H1 (cell line): ENCODE data around the gene SHMT2. TPM values are rescaled to one million over a fixed set of nuclear protein-coding genes. Genes with fewer than 3 reads are reported as not detected.

Source experiments
- CTCF ChIA-PET: fragments of 300-600 bp; sonication (Branson Sonifier 250); formaldehyde crosslinking; loops from one replicate; lab custom pipeline; 2021; ENCODE audit not compliant: partially characterized antibody; lab: Charles Lee
- POLR2A ChIA-PET: fragments of 300-600 bp; sonication (Branson Sonifier 250); formaldehyde crosslinking; loops from one replicate; lab custom pipeline; 2021; ENCODE audit warnings: inconsistent platforms; ENCODE audit not compliant: partially characterized antibody; lab: Charles Lee
- DNase-seq, 2 experiments: peaks; one replicate each; pipeline versions ENCODE4 v3.0.0 to v3.0.0-alpha.2; 2010 to 2022; ENCODE audit warnings: low spot score in 2 of 2, low read depth in 1 of 2, mixed read lengths in 1 of 2
- FAIRE-seq: peaks from 2 replicates; lab custom pipeline; 2011; peaks lifted over from hg19 to GRCh38; lab: Jason Lieb, UNC
- H2AFZ ChIP-seq: 2 replicates; pipeline ENCODE4 v1.8.1; 2012; ENCODE audit warnings: low read length, inconsistent platforms
- H2AK5ac ChIP-seq: 2 replicates; pipeline ENCODE4 v1.6.1; 2013; ENCODE audit warnings: low read depth, low read length
- H2BK120ac ChIP-seq: replicated peaks from 2 replicates; pipeline ENCODE3; 2013; ENCODE audit warnings: low read depth, low read length, inconsistent platforms
- H2BK12ac ChIP-seq: 2 replicates; pipeline ENCODE4 v1.6.1; 2013; ENCODE audit warnings: low read depth, low read length
- H2BK15ac ChIP-seq: 2 replicates; pipeline ENCODE4 v1.6.1; 2013; ENCODE audit warnings: low read length
- H2BK20ac ChIP-seq: 2 replicates; pipeline ENCODE4 v1.6.1; 2013; ENCODE audit warnings: low read length
- H2BK5ac ChIP-seq: 2 replicates; pipeline ENCODE4 v1.6.1; 2013; ENCODE audit warnings: low read depth, low read length
- H3K14ac ChIP-seq: 2 replicates; pipeline ENCODE4 v1.6.1; 2013; ENCODE audit warnings: inconsistent platforms; ENCODE audit not compliant: insufficient read length
- H3K18ac ChIP-seq: 2 replicates; pipeline ENCODE4 v1.6.1; 2013; ENCODE audit warnings: low read length; ENCODE audit errors: extremely low read depth
- H3K23ac ChIP-seq: 2 replicates; pipeline ENCODE4 v1.6.1; 2013; ENCODE audit warnings: inconsistent platforms; ENCODE audit not compliant: insufficient read length
- H3K23me2 ChIP-seq: 2 replicates; pipeline ENCODE4 v1.6.1; 2013; ENCODE audit warnings: low read depth, low read length
- H3K27ac ChIP-seq: 2 replicates; pipeline ENCODE4 v1.6.1; 2011; ENCODE audit warnings: low read depth, low read length, inconsistent platforms
- H3K27me3 ChIP-seq, 4 experiments: replicated peaks in 1 of 4; 1 replicate in 1 of 4; 2 replicates in 3 of 4; pipeline versions ENCODE4 v1.6.1 to v1.8.1; 2011 to 2013; ENCODE audit warnings: low read length in 3 of 4, mild to moderate bottlenecking in 3 of 4, inconsistent platforms in 2 of 4, mixed read lengths in 2 of 4, moderate library complexity in 1 of 4; ENCODE audit not compliant: control insufficient read depth in 3 of 4, insufficient read depth in 3 of 4; ENCODE audit errors: extremely low read depth in 1 of 4
- H3K36me3 ChIP-seq, 4 experiments: 2 replicates each; pipeline versions ENCODE4 v1.6.1 to v1.8.1; 2011 to 2013; ENCODE audit warnings: mild to moderate bottlenecking in 4 of 4, low read length in 3 of 4, moderate library complexity in 2 of 4, control low read depth in 1 of 4, inconsistent platforms in 1 of 4; ENCODE audit not compliant: insufficient read depth in 4 of 4, control insufficient read depth in 2 of 4
- H3K4ac ChIP-seq: replicated peaks from 2 replicates; pipeline ENCODE3; 2013; ENCODE audit warnings: low read length, low read depth, mixed read lengths, inconsistent platforms; ENCODE audit not compliant: insufficient read length
- H3K4me1 ChIP-seq, 4 experiments: replicated peaks in 1 of 4; 1 replicate in 1 of 4; 2 replicates in 3 of 4; pipeline versions ENCODE4 v1.6.1 to v1.8.1; 2011 to 2013; ENCODE audit warnings: low read length in 3 of 4, inconsistent platforms in 2 of 4, mixed read lengths in 1 of 4; ENCODE audit not compliant: insufficient read depth in 4 of 4, control insufficient read depth in 3 of 4
- H3K4me2 ChIP-seq, 2 experiments: 2 replicates each; pipeline versions ENCODE4 v1.6.1 to v1.8.1; 2011 to 2013; ENCODE audit warnings: low read depth in 2 of 2, low read length in 2 of 2, control low read depth in 1 of 2, inconsistent platforms in 1 of 2, mild to moderate bottlenecking in 1 of 2; ENCODE audit not compliant: insufficient read depth in 1 of 2
- H3K4me3 ChIP-seq, 4 experiments: fragments of 200-600, 300-600 bp in 1 of 4; sonication (generic), shearing (Covaris generic), sonication (Bioruptor Twin) in 1 of 4; 2 replicates each; pipeline versions ENCODE4 v1.5.1 to v1.8.1; 2011 to 2016; ENCODE audit warnings: low read length in 4 of 4, low read depth in 3 of 4, control low read depth in 2 of 4, inconsistent platforms in 2 of 4, mild to moderate bottlenecking in 2 of 4, mixed read lengths in 1 of 4, moderate library complexity in 1 of 4; ENCODE audit not compliant: insufficient read depth in 2 of 4; ENCODE audit errors: extremely low read depth in 1 of 4
- H3K56ac ChIP-seq: replicated peaks from 2 replicates; pipeline ENCODE3; 2013; ENCODE audit warnings: low read depth, mild to moderate bottlenecking, mixed read lengths, low read length, inconsistent platforms; ENCODE audit not compliant: insufficient read length
- H3K79me1 ChIP-seq: 2 replicates; pipeline ENCODE4 v1.6.1; 2013; ENCODE audit warnings: low read depth, low read length, control low read depth
- H3K79me2 ChIP-seq, 2 experiments: 2 replicates each; pipeline versions ENCODE4 v1.6.1 to v1.8.1; 2012 to 2013; ENCODE audit warnings: low read length in 2 of 2, mild to moderate bottlenecking in 2 of 2, inconsistent platforms in 1 of 2; ENCODE audit not compliant: insufficient read depth in 2 of 2, control insufficient read depth in 1 of 2
- H3K9ac ChIP-seq, 4 experiments: replicated peaks in 1 of 4; 1 replicate in 1 of 4; 2 replicates in 3 of 4; pipeline versions ENCODE4 v1.6.1 to v1.8.1; 2011 to 2013; ENCODE audit warnings: low read depth in 3 of 4, low read length in 3 of 4, control low read depth in 2 of 4, mild to moderate bottlenecking in 2 of 4, moderate library complexity in 2 of 4, inconsistent platforms in 1 of 4; ENCODE audit errors: extremely low read depth in 1 of 4
- H3K9me3 ChIP-seq, 2 experiments: 2 replicates each; pipeline versions ENCODE4 v1.6.1 to v1.8.1; 2012 to 2013; ENCODE audit warnings: mild to moderate bottlenecking in 2 of 2, moderate library complexity in 2 of 2, control low read depth in 1 of 2, inconsistent platforms in 1 of 2, low read depth in 1 of 2, low read length in 1 of 2, mixed read lengths in 1 of 2; ENCODE audit not compliant: insufficient read depth in 2 of 2
- H4K20me1 ChIP-seq, 2 experiments: replicated peaks in 1 of 2; 2 replicates each; pipeline versions ENCODE3 to v1.8.1; 2011 to 2013; ENCODE audit warnings: inconsistent platforms in 2 of 2, low read length in 2 of 2, mild to moderate bottlenecking in 1 of 2; ENCODE audit not compliant: insufficient read depth in 2 of 2, control insufficient read depth in 1 of 2
- H4K5ac ChIP-seq: 2 replicates; pipeline ENCODE4 v1.6.1; 2013; ENCODE audit warnings: low read length, low read depth, mixed read lengths, inconsistent platforms; ENCODE audit not compliant: insufficient read length
- H4K8ac ChIP-seq: 2 replicates; pipeline ENCODE4 v1.8.0; 2013; ENCODE audit warnings: mild to moderate bottlenecking, moderate library complexity, low read length, inconsistent platforms; ENCODE audit not compliant: insufficient read depth; ENCODE audit errors: extremely low read depth
- H4K91ac ChIP-seq: replicated peaks from 2 replicates; pipeline ENCODE3; 2013; ENCODE audit warnings: low read length, mixed read lengths, inconsistent platforms; ENCODE audit not compliant: insufficient read length
- CTCF ChIP-seq, 3 experiments: IDR thresholded peaks; 1 replicate in 2 of 3; 2 replicates in 1 of 3; pipeline versions ENCODE4 v1.5.1 to v1.6.1; 2011; ENCODE audit warnings: low read length in 3 of 3, mild to moderate bottlenecking in 3 of 3, inconsistent platforms in 2 of 3, low read depth in 1 of 3, moderate library complexity in 1 of 3; ENCODE audit not compliant: insufficient read depth in 1 of 3; ENCODE audit errors: control extremely low read depth in 1 of 3
- FOSL1 ChIP-seq: IDR thresholded peaks from 2 replicates; pipeline ENCODE4 v1.6.1; 2011; ENCODE audit warnings: mild to moderate bottlenecking, low read depth, low read length, moderate library complexity; ENCODE audit not compliant: insufficient read depth
- GABPA ChIP-seq: IDR thresholded peaks from 2 replicates; pipeline ENCODE4 v1.6.1; 2011; ENCODE audit warnings: mild to moderate bottlenecking, low read length, moderate library complexity, borderline replicate concordance; ENCODE audit not compliant: insufficient read depth
- HDAC2 ChIP-seq, 2 experiments: fragments of 300-600 bp in 1 of 2; sonication (generic) in 1 of 2; IDR thresholded peaks; 2 replicates each; pipeline ENCODE4 v1.6.1; 2011 to 2012; ENCODE audit warnings: low read depth in 2 of 2, low read length in 2 of 2, mild to moderate bottlenecking in 2 of 2, moderate library complexity in 2 of 2, borderline replicate concordance in 1 of 2, inconsistent platforms in 1 of 2
- SAP30 ChIP-seq: fragments of 300-600 bp; sonication (generic); IDR thresholded peaks from 2 replicates; pipeline ENCODE4 v1.7.1; 2012; ENCODE audit warnings: low read length, moderate library complexity, mild to moderate bottlenecking, inconsistent platforms; ENCODE audit not compliant: insufficient read depth, insufficient replicate concordance
- SP1 ChIP-seq: IDR thresholded peaks from 2 replicates; pipeline ENCODE4 v1.6.1; 2011; ENCODE audit warnings: low read depth, low read length
- YY1 ChIP-seq: IDR thresholded peaks from 2 replicates; pipeline ENCODE4 v1.6.1; 2011; ENCODE audit warnings: low read depth, mild to moderate bottlenecking, low read length
- ZNF274 ChIP-seq: IDR thresholded peaks from 2 replicates; pipeline ENCODE4 v1.7.0; 2012; ENCODE audit warnings: low read length, borderline replicate concordance; ENCODE audit errors: extremely low read depth
- WGBS, 2 experiments: shearing (Covaris generic) in 1 of 2; methylation state at CpG; one replicate each; pipeline versions ENCODE4 v1.1.6 to v1.1.7; 2013 to 2015; ENCODE audit warnings: low lambda C conversion rate in 2 of 2, mixed read lengths in 2 of 2, inconsistent platforms in 1 of 2, low coverage in 1 of 2, missing lambda C conversion rate in 1 of 2; ENCODE audit not compliant: insufficient replicate concordance in 2 of 2, insufficient coverage in 1 of 2, insufficient read length in 1 of 2; ENCODE audit errors: extremely low coverage in 1 of 2, missing lambda C conversion rate in 1 of 2; 5-methylcytosine and 5-hydroxymethylcytosine counted together
- polyA plus RNA-seq, 7 experiments: library from polyadenylated mRNA; depleted of rRNA in 3 of 7; stranded (reverse) in 5 of 7; unstranded in 2 of 7; fragments of >200 nt in 5 of 7; fragments of 200-250 nt in 2 of 7; gene quantifications; 1 replicate in 5 of 7; 2 replicates in 1 of 7; 4 replicates in 1 of 7; pipeline versions ENCODE4 v1.2.1 to v1.2.3, GENCODE V29; 2011 to 2013; ENCODE audit warnings: missing spikeins in 2 of 7, mixed read lengths in 2 of 7
- total RNA-seq: library from RNA; stranded (reverse); fragmentation: NEBNext Ultra II Directional; extraction: Animal tissue kit (Norgen Biotek cat#: 25700); gene quantifications from 2 replicates; pipeline ENCODE4 v1.2.1, GENCODE V29; 2021

SHMT2 gene
- total and polyA plus RNA-seq, 2 of the 8 experiments (the other 6 are each of a cell fraction or from before 2014, with no cell fraction given): 274 to 520 TPM

- Histone ChIP-seq H4K91ac (no peak overlapping the region), H3K27me3 (no peaks in the 10 kb centered on the region), H3K4ac (no peak overlapping the region), H2AFZ (no peak overlapping the region), H3K79me1 (no peaks in the 10 kb centered on the region)
- no peak for TF ChIP-seq HDAC2 (IDR thresholded peaks at IDR 0.05; ENCODE audit: borderline replicate concordance in 1 of 2, low read depth in 2 of 2, low read length in 2 of 2)
- no peak for TF ChIP-seq SP1
- no peak for TF ChIP-seq YY1
- TF ChIP-seq GABPA: no peak
- no peak for TF ChIP-seq ZNF274
- TF ChIP-seq SAP30: no peak
- TF ChIP-seq FOSL1: no peak
- TF ChIP-seq CTCF (IDR thresholded peaks at IDR 0.05; ENCODE audit: control extremely low read depth in 1 of 3, insufficient read depth in 1 of 3, low read depth in 1 of 3, low read length in 3 of 3): no peak
- TF ChIP-seq, all 59 proteins: peak for 0
- no peak overlapping the region for H4K5ac ChIP-seq
- peaks cover 0 to 15% (median 9%) of the 10 kb centered on the region in 4 experiments; a peak in 7 of 8 replicates for H3K36me3 ChIP-seq
- DNase-seq (no peak), FAIRE-seq (no peak)
- CTCF ChIA-PET: interaction anchor here (0.7 to 6.1 kb wide), 4 partner anchors 9 to 185 kb away, joined by 3 to 37 read pairs (median 31); partner anchors contain the start of gene STAC3
- H3K56ac ChIP-seq: no peak overlapping the region
- H3K9ac ChIP-seq: no peak overlapping the region
- no peak overlapping the region for H3K27ac ChIP-seq
- no peak overlapping the region for H2BK15ac ChIP-seq
- no peak overlapping the region for H3K18ac ChIP-seq
- 96% methylated on average over 7 of the region's 7 CpGs; no CpG with 5 or more reads in 1 of the 2 experiments for WGBS, 2 experiments
- no peak overlapping the region for H2BK20ac ChIP-seq
- no peaks in the 10 kb centered on the region; a peak in 1 of 7 replicates for H3K4me1 ChIP-seq
- no peak overlapping the region for H2BK120ac ChIP-seq
- H3K4me2 ChIP-seq: no peak overlapping the region
- 0 out of 2 replicates have a peak overlapping the region, but pooled peaks have one; percentile 10 for H2BK5ac ChIP-seq
- H3K23me2 ChIP-seq: no peaks in the 10 kb centered on the region
- H4K20me1 ChIP-seq: peaks cover 0 to 2% of the 10 kb centered on the region in 2 experiments
- H3K4me3 ChIP-seq: no peak overlapping the region
- H3K79me2 ChIP-seq: no peaks in the 10 kb centered on the region
- H2BK12ac ChIP-seq: no peak overlapping the region
- H4K8ac ChIP-seq: no peak overlapping the region
- H3K14ac ChIP-seq: no peak overlapping the region
- POLR2A ChIA-PET: no interaction called here
- no peaks in the 10 kb centered on the region for H3K9me3 ChIP-seq
- H2AK5ac ChIP-seq: no peak overlapping the region
- H3K23ac ChIP-seq: no peak overlapping the region
Observed at GRCh38 chr12:57268264-57268663, 38.8 kb downstream of the SHMT2 start.
